GM21528 (cell line): ENCODE results near the gene TDRD10.
"Not testable (repeated sequence)": the region's sequence is repeated elsewhere in the genome, so short reads cannot be mapped to it uniquely, and the experiment has no call there.

ENCODE experiments used
- ATAC-seq: cut with Tn5 transposase; IDR thresholded peaks from one replicate; pipeline ENCODE4 v1.9.1; 2021; ENCODE audit warnings: mild to moderate bottlenecking, moderate library complexity; ENCODE audit not compliant: unreplicated experiment, low FRiP score

TDRD10 gene

DNA sequence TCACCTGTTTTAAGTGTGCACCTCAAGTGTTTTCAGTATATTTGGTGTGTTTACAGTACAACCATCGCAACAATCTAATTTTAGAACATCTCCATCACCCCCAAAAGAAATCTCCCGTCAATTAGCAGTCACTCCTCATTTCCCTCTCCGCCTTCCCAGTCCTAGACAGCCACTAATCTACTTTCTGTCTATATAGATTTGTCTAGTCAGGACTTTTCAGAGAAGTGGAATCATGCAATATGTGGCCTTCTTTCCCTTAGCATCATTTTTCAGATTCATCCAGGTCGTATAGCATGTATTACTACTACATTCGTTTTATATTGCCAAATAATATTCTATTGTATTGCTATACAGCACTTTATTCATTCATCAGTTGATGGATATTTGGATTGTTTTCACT, 1.9 kb downstream of the TDRD10 start:
- ATAC-seq: no peak

- no peak for ATAC-seq
Measured at GRCh38 chr1:154512760-154513159, 10.7 kb downstream of the TDRD10 start.

- no peak for ATAC-seq
Measured at GRCh38 chr1:154514066-154514553, 12.1 kb downstream of the TDRD10 start.

DNA sequence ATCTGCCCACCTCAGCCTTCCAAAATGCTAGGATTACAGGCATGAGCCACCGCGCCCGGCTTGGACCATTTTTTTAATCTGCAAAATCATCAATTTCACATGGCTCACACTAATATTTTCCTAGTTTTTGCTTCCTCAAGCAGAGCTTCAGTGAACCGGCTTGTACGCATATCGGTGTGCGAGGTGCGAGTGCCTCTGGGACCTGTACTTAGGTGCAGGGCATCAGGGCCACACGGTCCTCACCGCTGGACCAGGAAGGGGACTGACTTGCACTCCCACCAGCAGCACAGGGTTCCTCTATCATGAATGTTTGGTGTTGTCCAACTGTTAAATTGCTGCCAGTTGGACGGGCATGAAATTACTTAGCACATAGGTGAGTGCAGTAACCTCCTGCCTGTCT, 15.6 kb downstream of the TDRD10 start:
- ATAC-seq: no peak

DNA sequence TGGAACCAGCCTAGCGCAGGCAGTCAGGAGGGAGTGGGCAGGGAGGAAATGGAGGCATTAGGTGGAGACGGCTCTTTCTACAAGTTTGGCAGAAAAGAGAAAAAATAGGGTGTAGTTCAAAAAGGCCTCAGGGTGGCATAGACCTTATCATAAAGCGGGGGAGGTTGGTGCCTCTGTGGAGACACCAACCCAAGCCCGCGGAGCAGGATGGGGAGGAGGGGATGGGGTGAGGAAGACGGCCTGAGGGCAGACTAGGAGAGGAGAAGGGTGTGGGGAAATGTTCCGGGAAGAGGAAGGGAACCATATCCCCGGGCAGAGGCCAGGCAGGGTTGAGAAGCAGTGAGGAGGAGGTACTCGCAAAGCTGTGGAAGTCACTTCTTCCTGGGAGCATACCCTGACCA, 17.6 kb downstream of the TDRD10 start:
- no peak for ATAC-seq

DNA sequence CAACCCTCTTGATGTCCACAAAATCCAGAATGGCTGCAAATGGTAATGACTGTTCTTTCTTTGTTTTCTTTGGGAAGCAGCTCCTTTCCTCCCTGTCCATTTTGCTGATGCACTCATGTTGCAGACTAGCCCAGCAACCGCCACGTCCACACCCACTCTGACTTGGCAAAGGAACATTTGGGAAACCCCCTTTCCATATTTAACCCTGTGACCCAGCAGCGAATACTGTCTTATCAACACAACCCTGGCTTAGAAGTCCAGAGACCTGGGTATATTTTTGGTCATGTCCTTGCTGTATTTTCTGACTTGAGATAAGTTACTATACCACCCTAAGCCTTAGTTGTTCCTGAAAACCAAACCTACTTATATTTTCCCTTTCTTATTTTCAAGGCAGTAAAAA, 18.3 kb downstream of the TDRD10 start:
- ATAC-seq: no peak

DNA sequence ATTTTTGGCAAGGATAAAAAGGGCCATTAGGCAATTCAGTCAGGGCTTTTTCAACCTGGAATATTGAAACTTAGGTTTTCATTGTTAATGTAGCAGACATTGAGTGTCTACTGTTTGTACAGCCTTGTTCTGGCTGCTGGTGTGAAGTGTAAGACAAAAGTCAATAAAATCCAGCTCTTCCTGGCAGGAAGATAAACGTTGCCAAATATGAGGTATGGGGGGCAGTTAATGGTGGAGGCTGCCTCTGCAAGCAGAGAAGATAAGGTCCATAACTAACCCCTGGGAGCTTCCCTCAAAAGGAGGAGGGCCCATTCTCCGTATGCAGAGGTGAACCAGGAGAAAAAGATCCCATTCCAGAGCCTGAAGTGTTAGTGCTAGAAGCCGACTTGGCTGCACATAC, 19.7 kb downstream of the TDRD10 start:
- ATAC-seq: no peak

- ATAC-seq: no peak
Measured at GRCh38 chr1:154524881-154525280, 22.9 kb downstream of the TDRD10 start.

GRCh38 chr1:154527192-154527591, 25.2 kb downstream of the TDRD10 start:
- no peak for ATAC-seq

DNA sequence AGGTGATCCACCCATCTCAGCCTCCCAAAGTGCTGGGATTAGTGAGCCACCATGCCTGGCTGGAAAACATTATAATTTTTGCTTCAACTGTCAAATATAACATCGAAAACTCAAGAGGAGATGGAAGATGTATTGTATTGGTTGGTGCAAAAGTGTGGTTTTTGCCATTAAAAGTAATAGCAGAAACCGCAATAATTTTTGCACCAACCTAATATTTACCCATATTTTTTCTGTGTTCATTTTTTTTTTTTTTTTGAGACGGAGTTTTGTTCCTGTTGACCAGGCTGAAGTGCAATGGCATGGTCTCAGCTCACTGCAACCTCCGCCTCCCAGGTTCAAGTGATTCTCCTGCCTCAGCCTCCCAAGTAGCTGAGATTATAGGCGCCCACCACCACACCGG, 27.3 kb downstream of the TDRD10 start:
- no peak for ATAC-seq

- ATAC-seq: not testable (repeated sequence)
Measured at GRCh38 chr1:154531950-154532349, 29.9 kb downstream of the TDRD10 start.

DNA sequence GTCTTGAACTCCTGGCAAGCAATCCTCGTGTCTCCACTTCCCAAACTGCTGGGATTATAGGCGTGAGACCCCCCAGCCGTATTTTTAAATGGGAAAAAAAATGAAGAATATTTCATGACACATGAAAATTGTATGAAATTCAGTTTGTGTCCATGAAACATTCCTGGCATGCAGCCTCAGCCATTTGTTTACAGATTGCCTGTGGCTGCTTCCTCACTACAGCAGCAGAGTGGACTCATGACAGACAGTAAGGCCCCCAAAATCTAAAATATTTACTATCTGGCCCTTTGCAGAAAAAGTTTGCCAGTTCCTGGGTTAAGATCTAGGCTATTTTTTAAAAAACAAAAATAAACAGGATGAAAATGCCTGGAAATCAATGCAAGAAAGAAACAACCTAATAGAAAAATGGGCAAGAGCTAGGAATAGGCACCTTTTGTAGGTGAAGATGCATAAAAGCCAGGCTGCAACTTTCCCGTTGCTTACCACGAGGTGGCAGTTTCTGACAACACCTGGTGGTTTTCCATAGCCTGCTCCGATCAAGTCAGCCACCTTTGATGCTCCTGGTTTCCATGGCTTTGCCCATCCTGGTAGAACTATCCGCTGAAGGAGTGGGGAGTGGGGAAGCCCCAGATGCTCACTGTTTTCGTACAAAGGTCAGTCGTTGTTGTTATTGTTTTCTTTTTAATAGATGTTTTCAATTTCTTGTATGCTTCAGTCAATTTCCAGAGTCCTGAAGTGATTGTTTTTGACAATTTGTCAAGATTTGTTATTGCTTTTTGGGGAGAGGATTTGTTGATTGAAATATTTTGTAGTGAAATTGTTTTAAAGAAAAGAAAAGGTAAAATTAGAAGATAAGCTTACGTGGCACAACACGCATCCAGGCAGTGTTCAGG, 32.2 kb downstream of the TDRD10 start:
- ATAC-seq: no peak

GRCh38 chr1:154536570-154536969, 34.6 kb downstream of the TDRD10 start:
- ATAC-seq: no peak

DNA sequence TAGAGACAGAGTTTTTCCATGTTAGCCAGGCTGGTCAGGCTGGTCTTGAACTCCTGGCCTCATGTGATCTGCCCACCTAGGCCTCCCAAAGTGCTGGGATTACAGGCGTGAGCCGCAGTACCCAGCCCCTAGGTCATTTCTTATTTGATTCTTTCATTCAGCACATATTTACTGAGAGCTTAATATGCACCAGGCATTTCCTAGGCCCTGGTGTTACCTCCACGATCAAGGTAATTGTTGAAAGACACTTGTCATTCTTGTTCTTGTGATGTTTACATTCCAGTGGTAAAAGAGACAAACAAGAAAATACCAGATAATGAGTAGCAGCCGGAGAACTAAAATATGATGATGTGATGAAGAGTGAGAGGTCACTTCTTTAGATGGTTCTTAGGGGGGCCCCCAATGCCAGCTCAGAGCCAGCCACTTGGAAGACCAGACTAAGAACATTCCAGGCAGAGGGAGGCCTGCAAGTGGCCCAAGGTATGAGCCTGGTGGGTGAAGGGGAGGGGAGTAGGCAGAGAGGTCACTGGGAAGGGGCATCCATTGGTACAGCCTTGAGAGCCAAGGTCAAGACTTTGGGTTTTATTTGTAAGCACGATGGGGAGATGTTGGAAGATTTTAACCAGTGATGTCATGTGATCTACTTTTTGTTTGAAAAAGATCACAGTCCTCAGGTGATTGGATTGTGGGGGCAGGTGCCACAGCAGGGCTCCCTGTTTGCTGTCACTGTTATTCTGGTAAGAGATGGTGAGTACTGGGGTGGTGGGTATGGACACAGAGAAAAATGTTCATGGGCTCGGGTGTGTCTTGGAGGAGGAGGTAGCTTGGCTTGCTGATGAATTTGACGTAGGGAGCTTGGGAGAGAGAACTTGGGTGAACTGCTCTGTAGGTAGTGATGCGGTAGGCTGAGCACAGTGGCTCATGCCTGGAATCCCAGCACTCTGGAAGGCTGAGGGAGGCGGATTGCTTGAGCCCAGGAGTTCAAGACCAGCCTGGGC, 37.8 kb downstream of the TDRD10 start:
- no peak for ATAC-seq

DNA sequence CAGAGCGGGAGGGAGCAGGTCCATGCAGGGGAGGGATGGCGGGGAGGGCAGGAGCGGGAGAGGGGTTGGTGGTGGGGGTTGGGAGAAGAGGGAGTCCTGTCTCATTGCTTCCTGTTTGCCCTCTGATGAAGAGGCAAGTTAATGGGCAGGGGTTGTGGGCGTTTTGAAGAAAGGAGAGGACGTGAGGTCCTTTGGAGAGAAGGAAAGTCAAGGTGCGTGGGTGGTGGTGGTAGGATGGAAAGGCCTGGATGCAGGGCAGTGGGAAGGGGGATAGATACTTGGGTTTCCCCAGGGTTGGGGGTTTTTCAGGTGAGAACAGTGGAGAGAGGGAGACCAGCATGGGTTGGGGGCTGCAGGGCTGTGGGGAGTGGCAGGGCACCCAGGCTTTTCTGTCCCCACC, 39.2 kb downstream of the TDRD10 start:
- ATAC-seq: no peak

DNA sequence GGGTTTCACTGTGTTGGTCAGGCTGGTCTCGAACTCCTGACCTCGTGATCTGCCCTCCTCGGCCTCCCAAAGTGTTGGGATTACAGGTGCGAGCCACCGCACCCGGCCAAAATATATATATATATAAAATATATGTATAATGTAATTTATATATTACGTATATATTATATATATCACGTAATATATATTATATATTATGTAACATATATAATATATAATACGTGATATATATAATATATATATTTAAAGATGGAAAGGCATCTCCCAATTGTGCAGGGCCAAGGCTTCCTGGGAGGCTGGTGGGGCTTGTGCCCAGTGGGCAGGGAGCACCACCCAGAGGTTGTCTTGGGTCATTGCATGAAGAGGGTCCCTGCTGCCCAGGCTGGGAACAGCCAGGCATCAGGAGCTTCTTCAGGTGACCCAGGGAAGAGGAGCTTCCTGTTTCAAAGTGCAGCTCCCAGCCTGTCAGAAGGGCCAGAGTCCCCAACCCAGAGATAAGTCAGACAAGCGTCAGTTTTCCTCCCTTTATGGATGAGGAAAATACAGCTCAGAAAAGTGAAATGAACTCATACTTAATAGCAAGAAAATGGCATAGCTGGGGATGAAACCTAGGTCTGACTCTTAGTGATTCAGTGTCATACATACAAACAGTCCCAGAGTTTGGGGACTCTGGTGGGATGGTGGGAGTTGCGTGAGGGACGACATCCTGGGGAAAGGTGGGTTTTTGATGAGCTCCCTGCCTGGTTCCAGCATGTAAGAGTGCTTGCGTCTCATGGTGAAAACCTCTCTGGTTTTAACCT, 44.4 kb downstream of the TDRD10 start:
- no peak for ATAC-seq

DNA sequence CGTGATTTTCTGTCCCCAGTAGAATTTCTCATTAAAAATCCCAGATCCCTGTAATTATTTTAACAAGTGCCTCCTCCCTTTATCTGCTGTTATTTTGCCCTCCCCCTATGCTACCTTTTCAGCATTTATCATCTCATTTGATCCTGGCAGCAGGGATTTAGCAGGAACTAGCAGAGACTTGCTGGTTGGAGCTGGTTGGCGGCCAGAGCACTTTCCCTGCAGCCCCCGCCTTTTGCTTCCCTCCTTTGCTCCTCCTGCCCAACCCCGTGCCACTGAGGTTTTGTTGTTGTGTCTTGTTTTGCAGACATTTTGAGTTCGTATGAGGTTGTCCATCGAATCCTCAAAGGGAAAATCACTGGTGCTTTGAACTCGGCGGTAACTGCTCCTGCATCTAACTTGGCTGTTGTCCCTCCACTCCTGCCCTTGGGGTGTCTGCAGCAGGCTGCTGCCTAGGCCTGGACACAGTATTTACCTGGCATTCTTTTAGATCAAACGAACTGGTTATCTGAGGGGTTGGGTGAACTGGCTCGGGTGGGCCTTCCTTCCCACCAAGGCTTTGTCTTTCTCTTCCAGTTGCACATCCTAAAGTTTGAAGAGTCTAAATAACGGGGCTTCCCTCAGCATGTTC, 45.2 kb downstream of the TDRD10 start:
- no peak for ATAC-seq

DNA sequence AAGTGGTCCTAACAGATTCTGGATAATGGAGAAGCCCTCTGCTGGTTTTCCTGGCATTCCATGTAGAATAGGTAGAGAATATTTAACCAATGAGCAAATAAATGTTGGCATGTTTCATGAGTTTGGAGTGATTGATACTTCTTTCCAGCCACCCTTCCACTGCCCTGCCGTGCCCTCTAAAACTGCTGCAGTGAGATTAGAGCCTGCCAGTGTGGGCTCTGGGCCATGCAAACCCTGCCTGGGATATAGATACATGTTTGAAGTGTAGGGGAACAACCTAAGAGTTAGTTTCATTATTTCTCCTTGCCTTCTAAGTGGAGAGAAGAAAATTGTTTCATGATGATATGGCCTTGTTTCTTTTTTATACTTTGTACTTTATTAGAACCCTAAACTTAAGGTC, 46.0 kb downstream of the TDRD10 start:
- no peak for ATAC-seq

DNA sequence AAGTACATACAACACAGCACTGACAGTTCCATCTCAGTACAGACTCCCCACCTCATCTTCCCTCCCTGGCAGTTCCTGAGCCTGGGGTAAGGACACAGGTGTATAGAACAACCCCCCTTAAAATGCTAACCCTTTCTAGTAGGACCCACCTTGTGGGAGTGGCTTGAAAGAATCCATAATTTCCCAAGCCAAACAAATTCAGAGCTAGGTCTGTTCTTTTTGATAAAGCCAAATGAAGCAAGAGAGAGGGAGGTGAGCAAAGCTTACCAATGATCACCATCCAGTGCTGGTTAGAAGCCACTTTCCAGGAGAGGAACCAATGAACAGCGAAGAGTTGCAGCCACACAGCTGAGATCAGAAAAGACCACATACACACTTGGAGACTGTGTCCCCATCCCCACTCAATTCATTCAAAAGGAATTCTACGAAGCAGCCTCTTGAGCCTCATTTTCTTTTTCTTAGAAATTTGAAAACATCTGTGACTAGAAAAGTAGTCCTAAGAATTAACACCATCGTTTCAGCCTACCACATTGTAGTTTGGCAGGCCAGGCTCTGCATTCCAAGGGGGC, 47.3 kb downstream of the TDRD10 start:
- no peak for ATAC-seq

GRCh38 chr1:154550070-154550469, 48.1 kb downstream of the TDRD10 start:
- ATAC-seq: no peak
